Transverse colon (tissue), 4 donors: ENCODE measurements around the gene SLC7A14. TPM values are rescaled to one million over a fixed set of nuclear protein-coding genes. Genes with fewer than 3 reads are reported as not detected.

Experiments used
- DNase-seq: peaks from one replicate; pipeline ENCODE4 v3.0.0-alpha.2; 2019
- H3K27ac ChIP-seq, 4 donors: fragments of 200-600 bp; sonication (generic); 2 replicates each; pipeline ENCODE4 v1.5.1; 2016 to 2018; ENCODE audit warnings: inconsistent platforms in 4 of 4
- H3K27me3 ChIP-seq: fragments of 200-600 bp; sonication (generic); 2 replicates; pipeline ENCODE4 v1.5.1; 2017; ENCODE audit warnings: inconsistent platforms
- H3K36me3 ChIP-seq, 4 donors: fragments of 200-600 bp; sonication (generic); 2 replicates each; pipeline ENCODE4 v1.5.1; 2017 to 2019; ENCODE audit warnings: inconsistent platforms in 4 of 4
- H3K4me1 ChIP-seq, 4 donors: fragments of 200-600 bp; sonication (generic); 2 replicates each; pipeline ENCODE4 v1.5.1; 2017 to 2020; ENCODE audit warnings: inconsistent platforms in 4 of 4
- H3K4me3 ChIP-seq, 4 donors: fragments of 200-600 bp; sonication (generic); 1 replicate in 1 of 4; 2 replicates in 3 of 4; pipeline versions ENCODE4 v1.5.1 to v1.6.1; 2017 to 2019; ENCODE audit warnings: inconsistent platforms in 4 of 4
- H3K9me3 ChIP-seq, 2 donors: fragments of 200-600 bp; sonication (generic); 2 replicates each; pipeline ENCODE4 v1.5.1; 2017 to 2019; ENCODE audit warnings: inconsistent platforms in 2 of 2
- CTCF ChIP-seq, 5 experiments: fragments of 200-600 bp in 3 of 5; fragments of 450-650 bp in 2 of 5; sonication (generic) in 3 of 5; IDR thresholded peaks; 1 replicate in 2 of 5; 2 replicates in 3 of 5; pipeline ENCODE4 v1.5.1; 2016 to 2017; ENCODE audit warnings: antibody characterized with exemption in 5 of 5, inconsistent platforms in 3 of 5, mild to moderate bottlenecking in 2 of 5, moderate library complexity in 1 of 5
- EP300 ChIP-seq: sonication (generic); formaldehyde crosslinking; IDR thresholded peaks from one replicate; pipeline ENCODE4 v1.6.1; 2017; ENCODE audit warnings: antibody characterized with exemption, low read depth
- POLR2A ChIP-seq: fragments of 450-650 bp; IDR thresholded peaks from one replicate; pipeline ENCODE4 v1.6.1; 2016; ENCODE audit warnings: antibody characterized with exemption, mild to moderate bottlenecking, moderate library complexity
- POLR2AphosphoS5 ChIP-seq, 3 donors: sonication (generic); formaldehyde crosslinking; IDR thresholded peaks; one replicate each; pipeline ENCODE4 v1.6.1; 2016; ENCODE audit warnings: antibody characterized with exemption in 3 of 3
- WGBS, 2 donors: methylation state at CpG; one replicate each; pipeline ENCODE4 v1.1.5; 2018; ENCODE audit warnings: low coverage in 1 of 2; 5-methylcytosine and 5-hydroxymethylcytosine counted together
- in situ Hi-C, 4 donors: fragments of 200-750 bp; cut with MboI; loops; one replicate each; pipeline versions ENCODE4 v1.15.0 to v1.15.1; 2017; ENCODE audit warnings: low sequenced_read_pairs in 3 of 4, low pct_ligation_motif_present in 1 of 4, low pct_unique_long_range_greater_than_20kb in 1 of 4
- intact Hi-C: fragments of 100-400 bp; cut with DNase I; formaldehyde crosslinking; loops from one replicate; pipeline ENCODE4 v1.15.1; 2023; ENCODE audit warnings: low total_unique reads
- total RNA-seq, 4 donors: library from RNA; depleted of rRNA; stranded (reverse); fragments of >200 nt; gene quantifications; one replicate each; pipeline ENCODE4 v1.1.0, GENCODE V29; 2016

Gene SLC7A14
- total RNA-seq, 4 donors from 2014 or later: 0.48 to 0.80 (median 0.72) TPM

DNA sequence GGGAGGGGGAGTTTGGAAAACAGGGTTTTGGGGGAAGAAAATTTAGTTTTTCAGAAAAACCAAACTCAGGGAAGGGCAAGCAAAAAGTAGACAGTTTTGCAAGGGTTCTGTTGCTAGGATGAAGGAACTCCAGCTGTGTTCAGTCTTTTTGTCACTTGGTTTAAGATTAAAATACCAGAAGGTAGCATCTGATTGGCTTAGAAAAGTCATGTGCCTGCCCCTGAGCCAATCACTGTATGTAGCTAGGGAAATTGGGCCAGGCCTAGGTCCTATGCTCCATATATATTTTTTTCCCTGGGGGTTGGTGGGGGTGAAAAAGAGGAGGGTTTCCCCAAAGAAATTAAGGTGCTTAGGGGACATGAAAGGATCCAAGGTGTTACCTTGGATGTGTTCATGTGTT lies 142.9 kb downstream of the SLC7A14 start:
- Histone ChIP-seq H3K27me3 (no peaks in the 10 kb centered on the region), H3K4me1 (no peaks in the 10 kb centered on the region), H3K4me3 (no peak overlapping the region), H3K9me3 (no peaks in the 10 kb centered on the region), H3K36me3 (no peaks in the 10 kb centered on the region), H3K27ac (no peak overlapping the region)
- in situ Hi-C loops (loop anchor here in 1 of 4 donors (25.0 kb wide), 1 partner anchor 369 kb away; no protein-coding TSS in a partner anchor), intact Hi-C loops (no loop called here)
- no peak for TF ChIP-seq POLR2AphosphoS5 (IDR thresholded peaks at IDR 0.05)
- no peak for TF ChIP-seq CTCF (IDR thresholded peaks at IDR 0.05)
- TF ChIP-seq POLR2A: no peak
- TF ChIP-seq EP300: no peak
- no peak for DNase-seq

GRCh38 chr3:170441412-170441811 lies 144.5 kb downstream of the SLC7A14 start:
- in situ Hi-C loops: loop anchor here in 1 of 4 donors (25.0 kb wide), 1 partner anchor 371 kb away; no protein-coding TSS in a partner anchor
- Histone ChIP-seq H3K27ac (no peak overlapping the region), H3K36me3 (no peaks in the 10 kb centered on the region), H3K4me3 (no peak overlapping the region), H3K4me1 (no peaks in the 10 kb centered on the region), H3K27me3 (no peaks in the 10 kb centered on the region), H3K9me3 (no peaks in the 10 kb centered on the region)
- TF ChIP-seq CTCF (IDR thresholded peaks at IDR 0.05) (no peak), POLR2A (no peak), POLR2AphosphoS5 (IDR thresholded peaks at IDR 0.05) (no peak), EP300 (no peak)
- no peak for DNase-seq
- intact Hi-C loops: no loop called here
- 83 to 86% methylated on average over 3 to 4 of the region's 4 CpGs for WGBS, 2 donors

DNA sequence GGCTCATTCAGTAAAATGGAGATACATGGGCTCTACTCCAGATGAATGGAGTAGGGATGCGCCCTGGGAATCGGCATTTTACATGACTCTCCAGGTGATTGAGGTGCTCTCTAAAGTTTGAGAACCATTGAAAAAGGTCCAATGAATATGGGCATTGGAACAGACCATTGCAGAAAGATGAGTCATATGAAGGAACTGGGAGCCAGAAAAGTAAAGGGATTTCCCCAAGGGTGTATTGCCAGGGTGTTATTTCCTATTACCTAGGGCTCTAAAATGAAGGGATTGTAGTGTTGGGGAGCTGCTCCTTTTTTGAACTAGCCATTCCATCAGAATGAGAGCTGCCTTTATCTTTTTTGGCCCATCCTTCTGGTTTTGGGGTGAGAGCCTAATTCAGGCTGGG lies 145.5 kb downstream of the SLC7A14 start:
- WGBS, 2 donors: 88% methylated on average over 2 of the region's 2 CpGs; no CpG with 5 or more reads in 1 of the 2 donors
- no peaks in the 10 kb centered on the region for H3K4me1 ChIP-seq
- no peak overlapping the region for H3K4me3 ChIP-seq
- in situ Hi-C loops (loop anchor here in 1 of 4 donors (25.0 kb wide), 1 partner anchor 372 kb away; no protein-coding TSS in a partner anchor), intact Hi-C loops (no loop called here)
- no peak overlapping the region for H3K27ac ChIP-seq
- no peaks in the 10 kb centered on the region for H3K9me3 ChIP-seq
- no peaks in the 10 kb centered on the region for H3K36me3 ChIP-seq
- TF ChIP-seq EP300: no peak
- TF ChIP-seq POLR2A: no peak
- no peak for TF ChIP-seq POLR2AphosphoS5 (IDR thresholded peaks at IDR 0.05)
- no peak for TF ChIP-seq CTCF (IDR thresholded peaks at IDR 0.05)
- DNase-seq: no peak
- no peaks in the 10 kb centered on the region for H3K27me3 ChIP-seq

DNA sequence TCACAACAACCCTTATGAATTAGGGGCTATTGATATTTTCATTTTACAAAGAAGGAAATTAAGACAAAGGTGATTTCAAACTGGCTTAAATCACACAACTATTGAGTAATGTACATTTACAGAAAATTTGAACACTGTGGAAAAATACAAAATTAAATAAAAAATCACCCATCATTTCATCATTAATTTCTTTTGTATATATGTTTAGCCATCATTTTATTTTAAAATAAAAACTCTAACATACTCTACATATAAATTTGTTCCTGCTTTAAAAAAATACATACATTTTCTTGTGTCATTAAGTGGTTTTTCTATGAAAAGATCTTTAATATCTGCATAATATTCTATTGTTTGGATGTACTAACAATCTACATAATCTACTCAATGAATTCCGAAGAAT lies 147.0 kb downstream of the SLC7A14 start:
- Histone ChIP-seq H3K36me3 (no peaks in the 10 kb centered on the region), H3K4me3 (no peak overlapping the region), H3K27me3 (no peaks in the 10 kb centered on the region), H3K9me3 (no peaks in the 10 kb centered on the region), H3K27ac (no peak overlapping the region), H3K4me1 (no peaks in the 10 kb centered on the region)
- in situ Hi-C loops (loop anchor here in 1 of 4 donors (25.0 kb wide), 1 partner anchor 373 kb away; no protein-coding TSS in a partner anchor), intact Hi-C loops (no loop called here)
- WGBS, 2 donors: 85 to 86% methylated on average over 1 of the region's 1 CpG
- no peak for TF ChIP-seq EP300
- no peak for TF ChIP-seq POLR2AphosphoS5 (IDR thresholded peaks at IDR 0.05)
- no peak for TF ChIP-seq CTCF (IDR thresholded peaks at IDR 0.05)
- TF ChIP-seq POLR2A: no peak
- DNase-seq: no peak
